Measurements from ENCODE around the gene ZNF668.

DNA sequence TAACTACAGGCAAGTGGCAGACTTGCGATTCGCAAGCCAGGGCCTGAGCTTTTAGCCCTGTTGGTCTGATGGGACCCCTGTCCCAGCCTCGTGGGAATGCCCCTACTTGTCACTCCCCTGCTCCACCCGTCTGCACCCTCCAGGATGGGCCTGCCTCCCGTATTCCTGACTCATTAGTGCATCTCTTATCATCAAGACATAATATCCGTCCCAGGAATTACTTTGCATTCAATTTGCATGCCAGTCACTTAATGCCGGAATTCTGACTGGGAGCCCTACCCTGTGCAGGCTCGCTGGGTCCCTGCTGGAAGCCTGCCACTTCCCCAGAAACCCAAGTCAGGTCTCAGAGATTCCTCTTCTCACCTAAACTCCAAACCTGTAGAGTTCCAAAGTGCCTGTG lies 11.4 kb upstream of the ZNF668 start:
- TF ChIP-seq, protein P1, sequence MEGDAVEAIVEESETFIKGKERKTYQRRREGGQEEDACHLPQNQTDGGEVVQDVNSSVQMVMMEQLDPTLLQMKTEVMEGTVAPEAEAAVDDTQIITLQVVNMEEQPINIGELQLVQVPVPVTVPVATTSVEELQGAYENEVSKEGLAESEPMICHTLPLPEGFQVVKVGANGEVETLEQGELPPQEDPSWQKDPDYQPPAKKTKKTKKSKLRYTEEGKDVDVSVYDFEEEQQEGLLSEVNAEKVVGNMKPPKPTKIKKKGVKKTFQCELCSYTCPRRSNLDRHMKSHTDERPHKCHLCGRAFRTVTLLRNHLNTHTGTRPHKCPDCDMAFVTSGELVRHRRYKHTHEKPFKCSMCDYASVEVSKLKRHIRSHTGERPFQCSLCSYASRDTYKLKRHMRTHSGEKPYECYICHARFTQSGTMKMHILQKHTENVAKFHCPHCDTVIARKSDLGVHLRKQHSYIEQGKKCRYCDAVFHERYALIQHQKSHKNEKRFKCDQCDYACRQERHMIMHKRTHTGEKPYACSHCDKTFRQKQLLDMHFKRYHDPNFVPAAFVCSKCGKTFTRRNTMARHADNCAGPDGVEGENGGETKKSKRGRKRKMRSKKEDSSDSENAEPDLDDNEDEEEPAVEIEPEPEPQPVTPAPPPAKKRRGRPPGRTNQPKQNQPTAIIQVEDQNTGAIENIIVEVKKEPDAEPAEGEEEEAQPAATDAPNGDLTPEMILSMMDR (IDR thresholded peaks at IDR 0.05), result no peak
- no peak for TF ChIP-seq EP300 (IDR thresholded peaks at IDR 0.05)
- TF ChIP-seq POLR2A (IDR thresholded peaks at IDR 0.05), result no peak
